K562 (cell line): ENCODE measurements around the gene EDNRB.

ENCODE experiments used
- PKNOX1 ChIP-seq: fragments of 450-650 bp; IDR thresholded peaks from 2 replicates; pipeline ENCODE4 v1.6.1; 2016
- TRIM28 ChIP-seq: fragments of 450-650 bp; IDR thresholded peaks from 2 replicates; pipeline ENCODE4 v1.6.1; 2017

DNA sequence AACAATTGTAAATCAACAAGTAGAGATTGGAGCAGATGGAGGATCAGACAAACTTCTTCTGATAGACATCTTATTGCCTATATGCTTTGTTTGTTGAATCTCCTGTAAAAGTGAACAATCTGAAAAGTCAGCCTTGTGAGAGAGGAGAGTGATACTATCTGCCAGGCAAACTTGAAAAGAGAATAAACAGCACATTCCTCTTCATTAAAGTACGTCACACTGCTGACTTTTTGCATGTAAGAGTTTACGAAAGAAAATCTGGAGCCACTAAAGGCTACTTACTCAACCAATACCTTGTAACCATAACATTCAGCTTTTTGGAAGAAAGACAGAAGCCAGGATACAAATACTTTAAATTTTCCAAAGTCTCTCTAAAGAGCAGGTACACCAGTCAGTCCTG is 42.5 kb downstream of the EDNRB start:
- TF ChIP-seq PKNOX1, result no peak
- no peak for TF ChIP-seq TRIM28
